SK-N-SH treated with all-trans-retinoic acid at 6 μM for 48 hours (cell line): ENCODE results near the gene CSF2RB.

Experiments
- ATAC-seq: fragments of 200-7000 bp; cut with Tn5 transposase; 3 replicates; pipeline ENCODE4 v1.9.1; 2020; ENCODE audit warnings: mild to moderate bottlenecking, moderate library complexity
- ARNTL ChIP-seq: fragments of 450-650 bp; formaldehyde crosslinking; IDR thresholded peaks from 2 replicates; pipeline ENCODE4 v1.5.0; 2020; ENCODE audit warnings: low read depth, mild to moderate bottlenecking, moderate library complexity, borderline replicate concordance
- BACH2 ChIP-seq: fragments of 250-450 bp; sonication (Bioruptor Pico); IDR thresholded peaks from 2 replicates; pipeline ENCODE4 v1.9.0; 2021; ENCODE audit warnings: mild to moderate bottlenecking, borderline replicate concordance
- CREB5 ChIP-seq: fragments of 250-450 bp; sonication (Bioruptor Pico); IDR thresholded peaks from 2 replicates; pipeline ENCODE4 v1.5.1; 2020; ENCODE audit warnings: low read depth, mild to moderate bottlenecking, moderate library complexity
- CSRNP3 ChIP-seq: fragments of 250-450 bp; sonication (Bioruptor Pico); IDR thresholded peaks from 2 replicates; pipeline ENCODE4 v1.5.1; 2021; ENCODE audit warnings: mild to moderate bottlenecking, moderate library complexity
- ESRRG ChIP-seq: fragments of 250-450 bp; sonication (Bioruptor Pico); IDR thresholded peaks from 2 replicates; pipeline ENCODE4 v1.6.1; 2021; ENCODE audit warnings: mild to moderate bottlenecking
- GLIS3 ChIP-seq: fragments of 250-450 bp; sonication (Bioruptor Pico); IDR thresholded peaks from 2 replicates; pipeline ENCODE4 v1.5.0; 2020; ENCODE audit warnings: mild to moderate bottlenecking, moderate library complexity
- ISL1 ChIP-seq: fragments of 250-450 bp; sonication (Bioruptor Pico); IDR thresholded peaks from 2 replicates; pipeline ENCODE4 v2.1.2; 2022; ENCODE audit warnings: mild to moderate bottlenecking, moderate library complexity
- PATZ1 ChIP-seq: fragments of 250-450 bp; sonication (Bioruptor Pico); IDR thresholded peaks from 2 replicates; pipeline ENCODE4 v1.8.0; 2020; ENCODE audit warnings: mild to moderate bottlenecking, moderate library complexity, borderline replicate concordance
- POU6F1 ChIP-seq: fragments of 250-450 bp; sonication (Bioruptor Pico); IDR thresholded peaks from 2 replicates; pipeline ENCODE4 v1.8.0; 2021; ENCODE audit warnings: low read depth, mild to moderate bottlenecking, moderate library complexity, borderline replicate concordance
- PPARA ChIP-seq: fragments of 250-450 bp; sonication (Bioruptor Pico); IDR thresholded peaks from 2 replicates; pipeline ENCODE4 v1.5.0; 2020; ENCODE audit warnings: mild to moderate bottlenecking, borderline replicate concordance
- RARB ChIP-seq: fragments of 250-450 bp; sonication (Bioruptor Pico); IDR thresholded peaks from 2 replicates; pipeline ENCODE4 v1.8.0; 2021; ENCODE audit warnings: mild to moderate bottlenecking, moderate library complexity
- SNAI2 ChIP-seq: fragments of 250-450 bp; sonication (Bioruptor Pico); IDR thresholded peaks from 2 replicates; pipeline ENCODE4 v1.5.0; 2020; ENCODE audit warnings: mild to moderate bottlenecking, moderate library complexity
- TCF4 ChIP-seq: fragments of 250-450 bp; sonication (Bioruptor Pico); IDR thresholded peaks from 2 replicates; pipeline ENCODE4 v1.8.0; 2021; ENCODE audit warnings: mild to moderate bottlenecking, moderate library complexity, borderline replicate concordance
- TOX ChIP-seq: fragments of 250-450 bp; sonication (Bioruptor Pico); IDR thresholded peaks from 2 replicates; pipeline ENCODE4 v1.8.0; 2021; ENCODE audit warnings: mild to moderate bottlenecking, moderate library complexity, borderline replicate concordance
- ZC3H10 ChIP-seq: fragments of 250-450 bp; sonication (Bioruptor Pico); IDR thresholded peaks from 2 replicates; pipeline ENCODE4 v1.5.1; 2021; ENCODE audit warnings: mild to moderate bottlenecking, moderate library complexity
- ZFP3 ChIP-seq: fragments of 250-450 bp; sonication (Bioruptor Pico); IDR thresholded peaks from 2 replicates; pipeline ENCODE4 v1.5.0; 2020; ENCODE audit warnings: mild to moderate bottlenecking, moderate library complexity
- ZFP30 ChIP-seq: fragments of 450-650 bp; formaldehyde crosslinking; IDR thresholded peaks from 2 replicates; pipeline ENCODE4 v1.5.0; 2022; ENCODE audit warnings: mild to moderate bottlenecking, moderate library complexity
- ZNF565 ChIP-seq: fragments of 450-650 bp; formaldehyde crosslinking; conservative IDR thresholded peaks from 2 replicates; pipeline ENCODE4 v1.5.0; 2020; ENCODE audit warnings: low read depth, mild to moderate bottlenecking, moderate library complexity
- ZNF70 ChIP-seq: fragments of 450-650 bp; formaldehyde crosslinking; IDR thresholded peaks from 2 replicates; pipeline ENCODE4 v1.5.0; 2020; ENCODE audit warnings: mild to moderate bottlenecking, moderate library complexity
- ZNF8 ChIP-seq: fragments of 450-650 bp; formaldehyde crosslinking; IDR thresholded peaks from 2 replicates; pipeline ENCODE4 v1.5.0; 2020; ENCODE audit warnings: mild to moderate bottlenecking, moderate library complexity

Gene CSF2RB

GRCh38 chr22:36886016-36886415 is 27.4 kb upstream of the CSF2RB start (continued):
- TF ChIP-seq ZFP30 (CRISPR knock-in tag) (no peak), PATZ1 (CRISPR knock-in tag) (no peak), SNAI2 (CRISPR knock-in tag) (no peak), ISL1 (CRISPR knock-in tag) (no peak)

- no peak for ATAC-seq
- TF ChIP-seq ZNF70 (CRISPR knock-in tag), result no peak
Observed at GRCh38 chr22:36887162-36887561, 26.3 kb upstream of the CSF2RB start.

GRCh38 chr22:36891646-36892045 is 21.8 kb upstream of the CSF2RB start:
- TF ChIP-seq ZNF70 (CRISPR knock-in tag) (no peak), RARB (CRISPR knock-in tag) (no peak), PPARA (CRISPR knock-in tag) (no peak), PATZ1 (CRISPR knock-in tag) (no peak), ZNF565 (no peak), POU6F1 (CRISPR knock-in tag) (no peak), BACH2 (CRISPR knock-in tag) (no peak), ZNF8 (no peak), CREB5 (CRISPR knock-in tag) (no peak), ZFP3 (no peak), ARNTL (CRISPR knock-in tag) (no peak), ZFP30 (CRISPR knock-in tag) (no peak), TCF4 (CRISPR knock-in tag) (no peak)
- ATAC-seq, result no peak

- no peak for TF ChIP-seq PPARA (CRISPR knock-in tag)
- TF ChIP-seq ZNF565, result no peak
- TF ChIP-seq TOX (CRISPR knock-in tag), result no peak
- TF ChIP-seq ZNF8, result no peak
- no peak for TF ChIP-seq ZFP3
- TF ChIP-seq ZFP30 (CRISPR knock-in tag), result no peak
- TF ChIP-seq RARB (CRISPR knock-in tag), result no peak
- no peak for TF ChIP-seq ESRRG
- no peak for ATAC-seq
Observed at GRCh38 chr22:36892292-36892691, 21.1 kb upstream of the CSF2RB start.

GRCh38 chr22:36893262-36893661 is 20.2 kb upstream of the CSF2RB start:
- no peak for ATAC-seq
- TF ChIP-seq ZFP3 (no peak), ESRRG (no peak), PPARA (CRISPR knock-in tag) (no peak), BACH2 (CRISPR knock-in tag) (no peak), PATZ1 (CRISPR knock-in tag) (no peak), ARNTL (CRISPR knock-in tag) (no peak), ISL1 (CRISPR knock-in tag) (no peak), ZFP30 (CRISPR knock-in tag) (no peak), ZNF8 (no peak), RARB (CRISPR knock-in tag) (no peak), TOX (CRISPR knock-in tag) (no peak), ZC3H10 (CRISPR knock-in tag) (no peak), CSRNP3 (CRISPR knock-in tag) (no peak), GLIS3 (CRISPR knock-in tag) (no peak)
